Stimulated activated naive B cell treated with anti-CD40 and anti-IgM and Interleukin-4, amounts not matched to agents 10 μg/mL and 1 μg/mL and 100 μg/mL, for 72 hours (primary cell): ENCODE results near the gene WWOX.

Experiments used
- ATAC-seq, 2 donors: fragments of 150-1000 bp; cut with Tn5 transposase; replicated peaks; 2 replicates each; pipeline ENCODE4 v1.10.0; 2021; ENCODE audit warnings: moderate library complexity in 1 of 2
- DNase-seq: peaks from one replicate; pipeline ENCODE4 v3.0.0; 2021
- H3K27ac Mint-ChIP-seq: one replicate; pipeline ENCODE4 v1.8.0; 2022; ENCODE audit warnings: mild to moderate bottlenecking, mixed read lengths
- H3K27me3 Mint-ChIP-seq, 2 donors: one replicate each; pipeline ENCODE4 v1.8.0; 2022; ENCODE audit warnings: mixed read lengths in 2 of 2
- H3K36me3 Mint-ChIP-seq, 2 donors: one replicate each; pipeline ENCODE4 v1.8.0; 2022; ENCODE audit warnings: mixed read lengths in 2 of 2, mild to moderate bottlenecking in 1 of 2
- H3K4me1 Mint-ChIP-seq, 2 donors: one replicate each; pipeline ENCODE4 v1.8.0; 2022; ENCODE audit warnings: mixed read lengths in 2 of 2, mild to moderate bottlenecking in 1 of 2
- H3K4me3 Mint-ChIP-seq, 2 donors: one replicate each; pipeline ENCODE4 v1.8.0; 2022; ENCODE audit warnings: mild to moderate bottlenecking in 2 of 2, mixed read lengths in 2 of 2, moderate library complexity in 1 of 2
- H3K9me3 Mint-ChIP-seq, 2 donors: one replicate each; pipeline ENCODE4 v1.8.0; 2022; ENCODE audit warnings: mixed read lengths in 2 of 2, mild to moderate bottlenecking in 1 of 2

WWOX gene

DNA sequence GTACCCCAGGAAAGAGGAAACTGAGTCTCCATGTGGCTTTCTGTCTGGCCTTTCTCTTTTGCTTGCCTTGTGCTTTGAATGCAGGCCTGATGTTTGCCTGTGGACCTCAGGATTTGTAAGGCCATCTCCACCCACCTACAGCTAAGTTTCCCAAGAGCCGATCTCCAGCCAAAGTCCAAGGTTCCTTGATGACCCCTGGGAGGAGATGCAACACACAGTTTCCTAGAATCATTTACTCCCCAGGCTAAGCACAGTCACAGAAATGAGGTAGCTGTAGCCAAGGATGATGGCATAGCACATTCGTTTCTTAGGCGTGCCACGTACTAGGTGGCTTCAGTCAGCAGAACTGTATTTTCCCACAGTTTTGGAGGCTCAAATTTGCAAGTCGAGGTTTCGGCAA lies 905.6 kb downstream of the WWOX start:
- ATAC-seq (no peak), DNase-seq (no peak)
- H3K4me1 Mint-ChIP-seq, result peaks cover 11 to 16% of the 10 kb centered on the region in 2 donors
- peaks cover 15 to 19% of the 10 kb centered on the region in 2 donors for H3K36me3 Mint-ChIP-seq
- no peak overlapping the region for H3K27ac Mint-ChIP-seq
- no peak overlapping the region for H3K4me3 Mint-ChIP-seq
- peaks cover 4 to 8% of the 10 kb centered on the region in 2 donors for H3K27me3 Mint-ChIP-seq
- peaks cover 2 to 5% of the 10 kb centered on the region in 2 donors for H3K9me3 Mint-ChIP-seq

DNA sequence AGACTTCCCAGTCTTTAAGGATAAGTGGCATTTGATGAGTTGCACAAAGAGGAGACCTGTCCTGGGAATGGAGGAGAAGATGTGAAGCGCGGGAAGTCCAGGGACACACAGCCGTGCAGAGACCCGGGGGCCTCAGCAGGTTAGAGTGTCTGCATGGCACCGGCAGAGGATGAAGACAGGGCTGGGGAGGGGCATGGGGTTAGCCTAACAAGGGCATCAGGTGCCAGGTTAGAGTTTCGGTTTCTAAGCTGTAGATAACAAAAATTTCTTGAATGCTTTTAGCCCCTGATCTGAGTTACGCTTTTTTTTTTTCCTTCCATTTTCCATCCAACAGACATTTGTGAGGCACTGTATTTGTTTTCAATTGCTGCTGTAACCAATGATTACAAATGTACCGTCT lies 906.8 kb downstream of the WWOX start:
- Mint-ChIP-seq H3K4me3 (no peak overlapping the region), H3K27ac (peak overlapping the region; percentile 63)
- no peak for ATAC-seq

GRCh38 chr16:79006765-79007164 lies 907.3 kb downstream of the WWOX start:
- peaks cover 2 to 5% of the 10 kb centered on the region in 2 donors for H3K9me3 Mint-ChIP-seq
- H3K4me1 Mint-ChIP-seq, result peaks cover 11 to 18% of the 10 kb centered on the region in 2 donors
- peak; percentile 53 to 62 for ATAC-seq
- H3K36me3 Mint-ChIP-seq, result peaks cover 15 to 20% of the 10 kb centered on the region in 2 donors
- H3K27me3 Mint-ChIP-seq, result peaks cover 7 to 9% of the 10 kb centered on the region in 2 donors
- H3K4me3 Mint-ChIP-seq, result peak overlapping the region in 1 of 2 donors; percentile 4
- no peak for DNase-seq
- peak overlapping the region; percentile 43 for H3K27ac Mint-ChIP-seq

More for the DNA sequence above, 906.8 kb downstream of the WWOX start:
- no peak for DNase-seq
- Mint-ChIP-seq H3K9me3 (peaks cover 2 to 5% of the 10 kb centered on the region in 2 donors), H3K27me3 (peaks cover 6 to 9% of the 10 kb centered on the region in 2 donors), H3K36me3 (peaks cover 15 to 20% of the 10 kb centered on the region in 2 donors), H3K4me1 (peaks cover 11 to 16% of the 10 kb centered on the region in 2 donors)

- Mint-ChIP-seq H3K4me3 (no peak overlapping the region), H3K4me1 (peaks cover 15 to 26% of the 10 kb centered on the region in 2 donors), H3K9me3 (peaks cover 4 to 5% of the 10 kb centered on the region in 2 donors), H3K27me3 (peaks cover 9 to 11% of the 10 kb centered on the region in 2 donors), H3K27ac (peak overlapping the region; percentile 65), H3K36me3 (peaks cover 15 to 23% of the 10 kb centered on the region in 2 donors)
- no peak for DNase-seq
- peak; percentile 82 to 86 for ATAC-seq
These were observed 908.2 kb downstream of the WWOX start for GRCh38 chr16:79007614-79008013.

DNA sequence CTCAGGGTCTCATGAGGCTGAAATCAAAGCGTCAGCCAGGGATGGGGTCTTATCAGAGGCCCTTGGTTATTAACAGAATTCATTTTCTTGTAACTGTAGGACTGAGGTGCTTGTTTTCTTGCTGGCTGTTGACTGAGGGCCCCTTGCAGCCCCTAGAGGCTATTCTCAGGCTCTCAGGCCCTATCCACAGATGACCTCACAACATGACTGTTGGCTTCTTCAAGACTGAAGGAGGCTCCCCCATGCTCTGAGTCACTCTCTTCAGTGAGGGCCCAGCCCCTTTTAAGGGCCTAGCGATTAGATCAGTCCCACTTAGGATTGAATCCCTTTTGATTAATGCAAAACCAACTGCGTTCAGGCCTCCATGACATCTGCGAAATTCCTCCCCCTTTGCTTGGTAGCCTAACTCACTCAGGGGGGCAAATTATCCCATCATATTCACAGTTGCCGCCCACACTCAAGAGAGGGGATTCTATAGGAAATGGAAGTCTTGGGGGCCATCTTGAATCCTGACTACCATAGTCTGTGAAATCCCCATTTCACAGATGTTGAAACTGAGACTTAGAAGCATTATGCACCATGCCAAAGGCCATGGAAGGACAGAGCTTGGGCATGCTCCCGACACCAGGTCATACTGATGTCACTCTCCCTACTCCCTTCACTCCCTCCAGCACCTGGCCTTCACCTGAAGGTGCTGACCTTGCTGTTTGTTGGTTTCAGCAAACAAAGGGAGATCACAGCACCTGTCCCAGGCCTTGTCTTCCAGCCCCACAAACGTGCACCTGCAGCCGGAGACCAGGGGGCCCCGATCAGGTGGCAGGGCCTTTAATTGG lies 908.8 kb downstream of the WWOX start:
- Mint-ChIP-seq H3K36me3 (peaks cover 15 to 23% of the 10 kb centered on the region in 2 donors), H3K27ac (peak overlapping the region; percentile 65), H3K9me3 (peaks cover 4 to 5% of the 10 kb centered on the region in 2 donors), H3K4me1 (peaks cover 20 to 33% of the 10 kb centered on the region in 2 donors), H3K4me3 (no peak overlapping the region), H3K27me3 (peaks cover 9 to 13% of the 10 kb centered on the region in 2 donors)
- DNase-seq (no peak), ATAC-seq (peak; percentile 24 to 40)

GRCh38 chr16:79008869-79009179 lies 909.4 kb downstream of the WWOX start:
- peaks cover 4 to 5% of the 10 kb centered on the region in 2 donors for H3K9me3 Mint-ChIP-seq
- peaks cover 24 to 38% of the 10 kb centered on the region in 2 donors for H3K4me1 Mint-ChIP-seq
- H3K4me3 Mint-ChIP-seq, result no peak overlapping the region
- H3K27ac Mint-ChIP-seq, result no peak overlapping the region
- H3K27me3 Mint-ChIP-seq, result peaks cover 11 to 19% of the 10 kb centered on the region in 2 donors
- H3K36me3 Mint-ChIP-seq, result peaks cover 15 to 23% of the 10 kb centered on the region in 2 donors
- ATAC-seq, result no peak
- no peak for DNase-seq

GRCh38 chr16:79009896-79010295 lies 910.4 kb downstream of the WWOX start:
- ATAC-seq, result no peak
- H3K27ac Mint-ChIP-seq, result no peak overlapping the region
- no peak overlapping the region for H3K4me3 Mint-ChIP-seq

GRCh38 chr16:79011282-79011681 lies 911.8 kb downstream of the WWOX start:
- peaks cover 25 to 42% of the 10 kb centered on the region in 2 donors for H3K4me1 Mint-ChIP-seq
- peaks cover 12 to 26% of the 10 kb centered on the region in 2 donors for H3K27me3 Mint-ChIP-seq
- no peak for ATAC-seq
- no peak overlapping the region for H3K27ac Mint-ChIP-seq
- peaks cover 13 to 24% of the 10 kb centered on the region in 2 donors for H3K36me3 Mint-ChIP-seq
- peaks cover 4 to 5% of the 10 kb centered on the region in 2 donors for H3K9me3 Mint-ChIP-seq
- no peak overlapping the region for H3K4me3 Mint-ChIP-seq
- DNase-seq, result no peak

More at GRCh38 chr16:79009896-79010295, 910.4 kb downstream of the WWOX start:
- no peak for DNase-seq
- Mint-ChIP-seq H3K4me1 (peaks cover 26 to 43% of the 10 kb centered on the region in 2 donors), H3K36me3 (peaks cover 15 to 23% of the 10 kb centered on the region in 2 donors), H3K27me3 (peaks cover 12 to 24% of the 10 kb centered on the region in 2 donors), H3K9me3 (peaks cover 4 to 5% of the 10 kb centered on the region in 2 donors)

GRCh38 chr16:79012671-79013434 lies 913.4 kb downstream of the WWOX start:
- H3K9me3 Mint-ChIP-seq, result peaks cover 0 to 2% of the 10 kb centered on the region in 2 donors
- peak; percentile 94 to 95 for ATAC-seq
- H3K4me3 Mint-ChIP-seq, result peak overlapping the region; percentile 21 to 66
- peaks cover 12 to 34% of the 10 kb centered on the region in 2 donors for H3K27me3 Mint-ChIP-seq
- DNase-seq, result peak; percentile 52
- H3K36me3 Mint-ChIP-seq, result peaks cover 7 to 25% of the 10 kb centered on the region in 2 donors
- H3K4me1 Mint-ChIP-seq, result peaks cover 17 to 32% of the 10 kb centered on the region in 2 donors
- H3K27ac Mint-ChIP-seq, result no peak overlapping the region

GRCh38 chr16:79013930-79014660 lies 914.6 kb downstream of the WWOX start:
- H3K36me3 Mint-ChIP-seq, result peaks cover 6 to 27% of the 10 kb centered on the region in 2 donors
- peaks cover 0 to 3% of the 10 kb centered on the region in 2 donors for H3K9me3 Mint-ChIP-seq
- peaks cover 12 to 34% of the 10 kb centered on the region in 2 donors for H3K27me3 Mint-ChIP-seq
- no peak for ATAC-seq
- H3K27ac Mint-ChIP-seq, result no peak overlapping the region
- peaks cover 21 to 37% of the 10 kb centered on the region in 2 donors for H3K4me1 Mint-ChIP-seq
- H3K4me3 Mint-ChIP-seq, result no peak overlapping the region
- DNase-seq, result no peak

DNA sequence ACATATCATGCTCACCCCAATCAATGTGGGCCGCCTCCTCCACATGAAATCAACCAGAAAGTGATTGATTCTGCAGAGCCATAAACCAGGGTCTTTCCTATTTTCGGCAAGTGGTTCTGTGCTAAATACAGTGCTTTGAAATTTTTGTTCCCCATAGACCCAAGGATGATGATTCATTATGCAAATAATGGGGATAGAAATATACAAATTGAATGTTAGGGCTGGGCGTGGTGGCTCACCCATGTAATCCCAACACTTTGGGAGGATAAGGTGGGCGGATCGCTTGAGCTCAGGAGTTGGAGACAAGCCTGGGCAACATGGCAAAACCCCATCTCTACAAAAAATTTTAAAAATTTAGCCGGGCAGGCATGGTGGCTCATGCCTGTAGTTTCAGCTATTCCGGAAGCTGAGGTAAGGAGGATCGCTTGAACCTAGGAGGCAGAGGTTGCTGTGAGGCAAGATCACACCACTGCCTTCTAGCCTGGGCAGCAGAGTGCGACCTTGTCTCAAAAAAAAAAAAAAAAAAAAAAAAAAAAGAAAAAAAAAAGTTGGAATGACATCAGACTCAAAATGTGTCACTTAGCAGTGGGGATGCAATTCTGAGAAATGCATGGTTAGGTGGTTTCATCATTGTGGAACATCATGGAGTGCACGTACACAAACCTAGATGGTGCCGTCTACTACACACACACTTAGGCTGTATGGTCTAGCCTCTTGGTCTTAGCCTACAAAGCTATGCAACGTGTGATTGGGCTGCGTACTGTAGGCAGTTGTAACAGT lies 919.4 kb downstream of the WWOX start:
- Mint-ChIP-seq H3K27ac (no peak overlapping the region), H3K9me3 (peaks cover 0 to 1% of the 10 kb centered on the region in 2 donors), H3K4me3 (no peak overlapping the region), H3K27me3 (peaks cover 6 to 15% of the 10 kb centered on the region in 2 donors), H3K36me3 (peaks cover 5 to 16% of the 10 kb centered on the region in 2 donors), H3K4me1 (peaks cover 7 to 14% of the 10 kb centered on the region in 2 donors)
- no peak for ATAC-seq
- no peak for DNase-seq

DNA sequence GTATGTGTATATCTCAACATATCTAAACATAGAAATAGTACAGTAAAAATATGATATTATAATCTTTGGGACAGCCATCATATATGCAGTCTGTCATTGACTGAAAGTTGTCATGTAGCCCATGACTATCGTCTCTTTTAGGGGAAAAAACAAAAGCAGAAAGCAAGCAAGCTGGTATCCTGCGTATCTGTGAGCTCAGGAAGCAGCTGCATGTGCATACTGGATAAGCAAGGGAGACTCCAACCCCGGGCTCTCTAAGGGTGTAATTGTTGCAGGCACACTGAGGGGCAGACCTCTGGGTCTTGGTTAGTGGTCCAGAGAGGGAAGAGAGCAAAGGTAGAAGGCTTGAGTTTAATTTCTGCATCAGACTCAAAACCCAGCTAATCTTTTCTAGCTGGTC lies 920.0 kb downstream of the WWOX start:
- H3K9me3 Mint-ChIP-seq, result peaks cover 0 to 1% of the 10 kb centered on the region in 2 donors

DNA sequence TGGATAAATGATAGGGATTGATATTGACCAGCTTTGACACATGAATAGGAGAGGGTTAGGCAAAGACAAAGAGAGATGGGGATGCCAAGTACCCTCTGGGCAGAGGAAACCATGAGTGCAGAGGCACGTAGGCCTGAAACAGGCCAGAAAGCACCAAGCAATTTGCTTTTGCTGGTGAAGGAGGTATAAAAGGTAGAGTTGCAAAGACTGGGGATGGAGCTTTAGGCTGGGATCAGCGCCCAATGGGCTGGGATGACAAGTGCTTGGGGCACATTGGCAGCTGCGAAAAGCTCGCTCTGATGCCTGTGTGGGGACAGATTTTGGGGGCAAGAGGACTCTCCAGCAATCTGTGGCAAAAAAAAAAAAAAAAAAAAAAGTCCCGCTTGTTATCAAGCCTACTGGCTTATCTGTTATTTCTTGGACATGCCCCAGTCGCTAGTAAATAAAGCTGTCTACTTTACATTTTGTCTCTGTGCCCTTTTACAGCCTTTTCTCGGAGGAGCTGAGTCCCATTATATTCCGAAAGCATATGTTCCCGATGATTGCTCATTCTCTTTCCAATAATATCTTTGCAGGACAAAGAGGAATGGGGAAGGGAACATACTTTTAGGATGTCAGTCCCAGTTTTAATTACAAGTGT lies 922.7 kb downstream of the WWOX start:
- ATAC-seq, result no peak
- DNase-seq, result no peak
- Mint-ChIP-seq H3K4me1 (peaks cover 4 to 5% of the 10 kb centered on the region in 2 donors), H3K36me3 (peaks cover 0 to 8% of the 10 kb centered on the region in 2 donors), H3K27ac (no peak overlapping the region), H3K9me3 (peaks cover 0 to 4% of the 10 kb centered on the region in 2 donors), H3K4me3 (no peak overlapping the region), H3K27me3 (peaks cover 0 to under 1% of the 10 kb centered on the region in 2 donors)

More for the DNA sequence above, 920.0 kb downstream of the WWOX start:
- Mint-ChIP-seq H3K4me1 (peaks cover 5 to 9% of the 10 kb centered on the region in 2 donors), H3K4me3 (no peak overlapping the region), H3K27me3 (peaks cover 5 to 10% of the 10 kb centered on the region in 2 donors), H3K27ac (no peak overlapping the region), H3K36me3 (peaks cover 5 to 16% of the 10 kb centered on the region in 2 donors)
- ATAC-seq (no peak), DNase-seq (no peak)
